ENCODE measurements around the gene FUZ. TPM values are rescaled to one million over a fixed set of nuclear protein-coding genes. Genes with fewer than 3 reads are reported as not detected.
A peak's percentile ranks its signal among the peaks of the same experiment; 100 is the strongest.

Gene FUZ
- total RNA-seq, 4 donors from 2014 or later: 4.7 to 13.7 (median 8.1) TPM

DNA sequence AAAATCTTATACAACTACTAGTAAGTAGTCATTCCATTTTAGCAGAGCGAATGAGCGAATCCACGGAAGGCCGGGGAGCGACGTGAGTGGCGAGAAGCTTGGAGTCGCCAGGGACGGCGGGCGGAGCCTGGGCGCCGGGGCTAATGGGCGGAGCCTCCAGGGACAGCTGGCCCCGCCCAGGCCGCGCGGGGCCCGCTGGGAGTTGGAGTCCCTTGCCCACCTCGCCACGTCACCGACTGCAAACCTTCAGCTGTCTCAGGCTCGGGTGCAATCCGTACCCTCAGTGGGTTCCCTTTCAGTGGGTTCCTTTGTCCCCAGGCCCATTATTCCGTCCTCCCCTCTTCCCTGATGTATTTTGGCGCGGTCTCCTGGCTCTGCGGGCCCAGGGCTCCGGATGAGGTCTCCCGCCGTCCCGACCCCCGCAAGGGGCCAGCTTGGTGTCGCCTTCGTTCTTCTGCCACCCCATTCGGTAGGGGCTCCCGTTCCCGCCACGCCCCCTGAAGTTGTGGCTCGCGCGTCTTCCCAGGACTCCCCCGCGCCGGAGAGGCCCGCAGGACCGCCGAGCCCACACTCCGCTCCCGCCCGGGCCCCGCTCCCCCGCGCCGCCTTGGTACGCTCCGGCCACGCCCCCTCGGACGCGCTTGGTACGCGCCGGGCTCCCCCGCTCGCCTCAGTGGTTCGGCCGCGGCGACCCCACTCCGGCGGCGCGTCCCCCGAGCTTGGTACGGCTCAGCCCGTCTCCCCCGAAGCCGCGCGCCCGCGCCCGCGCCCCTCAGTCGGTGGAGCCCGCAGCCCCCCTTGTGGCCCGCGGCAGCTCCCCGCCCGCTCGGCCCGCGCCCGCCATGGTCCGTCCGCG lies 37.6 kb upstream of the FUZ start, which contains the start of gene PTOV1:
TSS of gene PTOV1 (plus strand) at position 673 of the 856 bp plus-strand sequence.
- TF ChIP-seq, protein P1, sequence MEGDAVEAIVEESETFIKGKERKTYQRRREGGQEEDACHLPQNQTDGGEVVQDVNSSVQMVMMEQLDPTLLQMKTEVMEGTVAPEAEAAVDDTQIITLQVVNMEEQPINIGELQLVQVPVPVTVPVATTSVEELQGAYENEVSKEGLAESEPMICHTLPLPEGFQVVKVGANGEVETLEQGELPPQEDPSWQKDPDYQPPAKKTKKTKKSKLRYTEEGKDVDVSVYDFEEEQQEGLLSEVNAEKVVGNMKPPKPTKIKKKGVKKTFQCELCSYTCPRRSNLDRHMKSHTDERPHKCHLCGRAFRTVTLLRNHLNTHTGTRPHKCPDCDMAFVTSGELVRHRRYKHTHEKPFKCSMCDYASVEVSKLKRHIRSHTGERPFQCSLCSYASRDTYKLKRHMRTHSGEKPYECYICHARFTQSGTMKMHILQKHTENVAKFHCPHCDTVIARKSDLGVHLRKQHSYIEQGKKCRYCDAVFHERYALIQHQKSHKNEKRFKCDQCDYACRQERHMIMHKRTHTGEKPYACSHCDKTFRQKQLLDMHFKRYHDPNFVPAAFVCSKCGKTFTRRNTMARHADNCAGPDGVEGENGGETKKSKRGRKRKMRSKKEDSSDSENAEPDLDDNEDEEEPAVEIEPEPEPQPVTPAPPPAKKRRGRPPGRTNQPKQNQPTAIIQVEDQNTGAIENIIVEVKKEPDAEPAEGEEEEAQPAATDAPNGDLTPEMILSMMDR (IDR thresholded peaks at IDR 0.05): peak in 2 of 6 experiments; percentile 5 to 14
- TF ChIP-seq POLR2A (IDR thresholded peaks at IDR 0.05): peak in 3 of 4 donors; percentile 48 to 91 (median 61)
- no peaks in the 10 kb centered on the region for H3K9me3 ChIP-seq
- no peaks in the 10 kb centered on the region for H3K27me3 ChIP-seq
- H3K36me3 ChIP-seq: peaks cover 0 to 16% (median 0%) of the 10 kb centered on the region in 3 donors
- H3K4me1 ChIP-seq: peaks cover 6 to 54% (median 29%) of the 10 kb centered on the region in 3 donors
- peak within 1 kb of the TSS; percentile 94 to 100 (median 100) for H3K27ac ChIP-seq
- WGBS, 2 donors: 1 to 5% methylated on average over 18 to 35 of the region's 98 CpGs
- DNase-seq: peak; percentile 39
- peak within 1 kb of the TSS; percentile 56 to 98 (median 96) for H3K4me3 ChIP-seq
- intact Hi-C loops (cut with DNase I): no loop called here

DNA sequence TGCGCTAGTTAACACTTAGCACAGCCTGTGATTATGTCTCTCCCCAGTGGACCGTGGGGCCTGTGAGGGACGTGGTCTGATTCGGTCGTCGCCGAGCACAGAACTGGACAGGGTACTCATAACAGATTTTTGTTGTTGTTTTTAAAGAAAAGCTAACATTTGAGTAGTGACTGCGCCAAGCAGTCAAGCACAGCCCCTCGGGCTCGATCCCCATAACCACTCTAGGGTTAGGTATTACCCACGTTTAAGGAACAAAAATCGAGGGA lies 37.1 kb upstream of the FUZ start:
- H3K4me1 ChIP-seq: peaks cover 6 to 54% (median 29%) of the 10 kb centered on the region in 3 donors
- DNase-seq: no peak
- H3K27me3 ChIP-seq: no peaks in the 10 kb centered on the region
- peak overlapping the region; percentile 94 to 100 (median 100) for H3K27ac ChIP-seq
- peak overlapping the region; percentile 56 to 98 (median 96) for H3K4me3 ChIP-seq
- H3K9me3 ChIP-seq: no peaks in the 10 kb centered on the region
- 56 to 68% methylated on average over 11 to 12 of the region's 12 CpGs for WGBS, 2 donors
- intact Hi-C loops (cut with DNase I): no loop called here
- H3K36me3 ChIP-seq: peaks cover 0 to 11% (median 0%) of the 10 kb centered on the region in 3 donors
- TF ChIP-seq, protein P1 (IDR thresholded peaks at IDR 0.05): no peak
- TF ChIP-seq POLR2A (IDR thresholded peaks at IDR 0.05): no peak

DNA sequence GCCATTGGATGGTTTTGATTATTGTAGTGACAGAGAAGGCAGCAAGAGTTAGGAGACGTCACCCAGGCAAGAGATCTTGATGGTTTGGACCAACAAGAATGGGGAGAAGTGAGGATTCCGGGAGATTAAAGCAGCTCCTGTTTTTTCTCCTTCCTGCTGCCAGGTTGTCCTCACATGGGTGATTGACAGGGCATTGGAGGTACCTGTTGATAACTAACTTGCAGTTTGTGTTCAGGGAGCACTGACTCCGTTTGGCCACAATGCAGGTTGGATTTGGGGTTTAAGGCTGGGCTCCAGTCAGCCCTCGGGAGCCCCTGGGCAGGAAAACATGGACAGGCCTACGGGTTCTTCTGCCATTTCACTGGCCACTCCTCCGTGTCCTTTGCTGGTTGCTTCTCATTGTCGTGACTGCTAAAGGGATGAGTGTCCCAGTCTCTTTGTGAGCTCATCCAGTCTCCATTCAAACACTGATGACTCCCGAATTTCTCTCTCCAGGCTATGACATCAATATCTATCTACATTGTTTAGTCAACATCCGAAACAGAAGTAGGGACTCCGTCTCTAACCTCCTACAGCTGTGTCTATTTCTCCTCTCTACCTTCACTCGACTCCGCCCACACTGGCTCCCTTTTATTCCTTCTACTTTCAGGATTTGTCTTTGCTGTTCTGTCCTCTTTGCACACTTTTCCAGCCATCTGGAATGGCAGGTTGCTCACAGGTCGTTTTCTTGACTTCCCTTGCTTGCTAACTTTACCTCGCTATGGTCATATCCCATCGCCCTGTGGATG lies 36.5 kb upstream of the FUZ start:
- intact Hi-C loops (cut with DNase I): no loop called here
- H3K36me3 ChIP-seq: peaks cover 0 to 5% (median 0%) of the 10 kb centered on the region in 3 donors
- H3K27me3 ChIP-seq: no peaks in the 10 kb centered on the region
- H3K9me3 ChIP-seq: no peaks in the 10 kb centered on the region
- H3K4me1 ChIP-seq: peaks cover 6 to 52% (median 29%) of the 10 kb centered on the region in 3 donors
- DNase-seq: no peak
- H3K4me3 ChIP-seq: peak overlapping the region; percentile 56 to 98 (median 96)
- no peak for TF ChIP-seq POLR2A (IDR thresholded peaks at IDR 0.05)
- TF ChIP-seq, protein P1 (IDR thresholded peaks at IDR 0.05): no peak
- WGBS, 2 donors: 85 to 89% methylated on average over 14 to 15 of the region's 15 CpGs
- H3K27ac ChIP-seq: peak overlapping the region in 3 of 4 donors; percentile 94 to 100 (median 99)

DNA sequence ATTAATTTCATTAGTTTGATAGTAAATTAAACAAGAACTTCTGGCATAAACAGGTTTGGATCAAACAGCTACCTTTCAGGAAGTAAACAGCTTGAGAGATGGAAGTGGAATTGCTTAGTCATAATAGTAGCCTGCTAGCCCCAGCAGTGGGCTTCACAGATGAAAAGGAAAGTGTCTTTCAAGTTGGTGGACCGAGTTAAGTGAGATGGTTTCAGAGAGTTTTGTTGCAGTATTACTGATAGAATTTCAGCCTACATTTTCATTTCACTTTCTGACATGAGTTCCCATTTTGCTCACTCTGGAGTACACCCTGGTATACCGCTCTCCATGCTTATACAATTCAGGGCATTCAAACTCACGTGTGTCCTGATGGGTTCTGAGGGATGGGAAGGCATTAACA lies 35.8 kb upstream of the FUZ start:
- Histone ChIP-seq H3K36me3 (no peaks in the 10 kb centered on the region), H3K27ac (no peak overlapping the region), H3K27me3 (no peaks in the 10 kb centered on the region), H3K4me1 (peaks cover 6 to 45% (median 25%) of the 10 kb centered on the region in 3 donors), H3K9me3 (no peaks in the 10 kb centered on the region), H3K4me3 (no peak overlapping the region)
- DNase-seq: no peak
- 87 to 95% methylated on average over 3 of the region's 3 CpGs for WGBS, 2 donors
- intact Hi-C loops (cut with DNase I): no loop called here
- TF ChIP-seq, protein P1 (IDR thresholded peaks at IDR 0.05): no peak
- TF ChIP-seq POLR2A (IDR thresholded peaks at IDR 0.05): no peak

Data from esophagus squamous epithelium (tissue), 5 donors.